OCI-LY7 (cell line): Measurements from ENCODE around the gene GRID1.

Experiments
- EZH2phosphoT487 ChIP-seq: fragments of 200-600 bp; sonication (generic); IDR thresholded peaks from 2 replicates; pipeline ENCODE4 v1.6.1; 2018; ENCODE audit warnings: low read depth, borderline replicate concordance, mild to moderate bottlenecking, mixed run types, antibody characterized with exemption, low read length, moderate library complexity, mixed read lengths
- TF ChIP-seq, protein P1 (sequence below): fragments of 200-600 bp; sonication (generic); conservative IDR thresholded peaks from 2 replicates; pipeline ENCODE4 v1.5.1; 2014; ENCODE audit warnings: mild to moderate bottlenecking, antibody characterized with exemption, low read length, moderate library complexity, mixed read lengths

DNA sequence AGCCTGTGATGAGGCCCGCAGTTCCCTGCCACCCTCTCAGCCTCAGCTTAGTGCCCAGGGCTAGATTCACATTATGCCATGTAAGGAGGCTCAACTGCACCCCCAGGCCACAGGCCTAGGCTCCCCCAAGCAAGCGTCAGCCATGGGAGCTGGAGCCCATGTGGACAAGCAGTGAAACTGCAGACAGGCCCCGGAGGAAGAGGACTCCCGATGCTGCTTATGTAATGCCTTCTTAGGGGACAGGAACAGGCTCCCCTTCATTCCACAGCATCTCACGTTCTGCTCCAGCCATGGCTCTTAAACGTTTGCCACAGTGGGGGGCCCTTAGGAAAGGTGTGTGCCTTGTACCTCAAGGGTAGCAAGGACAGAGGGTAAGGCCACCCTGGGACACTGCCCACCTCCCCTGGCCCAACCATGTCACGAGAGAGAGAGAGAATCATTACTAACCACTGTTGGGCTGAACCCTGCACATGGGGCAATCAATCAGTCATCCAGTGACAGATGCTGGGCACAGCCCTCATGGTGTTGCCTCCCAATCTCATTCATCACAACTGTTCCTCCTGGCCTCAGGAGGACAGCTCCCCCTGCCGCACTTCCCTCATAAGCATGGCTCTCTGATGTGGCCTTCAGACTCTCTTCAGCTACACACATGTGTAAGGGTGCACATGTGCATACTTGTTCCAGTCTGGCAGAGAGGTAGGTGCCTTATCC lies 263.0 kb downstream of the GRID1 start:
- TF ChIP-seq, protein P1, sequence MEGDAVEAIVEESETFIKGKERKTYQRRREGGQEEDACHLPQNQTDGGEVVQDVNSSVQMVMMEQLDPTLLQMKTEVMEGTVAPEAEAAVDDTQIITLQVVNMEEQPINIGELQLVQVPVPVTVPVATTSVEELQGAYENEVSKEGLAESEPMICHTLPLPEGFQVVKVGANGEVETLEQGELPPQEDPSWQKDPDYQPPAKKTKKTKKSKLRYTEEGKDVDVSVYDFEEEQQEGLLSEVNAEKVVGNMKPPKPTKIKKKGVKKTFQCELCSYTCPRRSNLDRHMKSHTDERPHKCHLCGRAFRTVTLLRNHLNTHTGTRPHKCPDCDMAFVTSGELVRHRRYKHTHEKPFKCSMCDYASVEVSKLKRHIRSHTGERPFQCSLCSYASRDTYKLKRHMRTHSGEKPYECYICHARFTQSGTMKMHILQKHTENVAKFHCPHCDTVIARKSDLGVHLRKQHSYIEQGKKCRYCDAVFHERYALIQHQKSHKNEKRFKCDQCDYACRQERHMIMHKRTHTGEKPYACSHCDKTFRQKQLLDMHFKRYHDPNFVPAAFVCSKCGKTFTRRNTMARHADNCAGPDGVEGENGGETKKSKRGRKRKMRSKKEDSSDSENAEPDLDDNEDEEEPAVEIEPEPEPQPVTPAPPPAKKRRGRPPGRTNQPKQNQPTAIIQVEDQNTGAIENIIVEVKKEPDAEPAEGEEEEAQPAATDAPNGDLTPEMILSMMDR, result no peak
- no peak for TF ChIP-seq EZH2phosphoT487
